Stimulated activated memory B cell treated with anti-CD40 and anti-IgM and Interleukin-4, amounts not matched to agents 10 μg/mL and 1 μg/mL and 100 μg/mL, for 72 hours (primary cell): ENCODE data around the gene NOTCH2.
"Not testable (repeated sequence)": the region's sequence is repeated elsewhere in the genome, so short reads cannot be mapped to it uniquely, and the experiment has no call there.

Source experiments
- ATAC-seq: fragments of 150-1000 bp; cut with Tn5 transposase; 2 replicates; pipeline ENCODE4 v1.10.0; 2021
- H3K27ac Mint-ChIP-seq: one replicate; pipeline ENCODE4 v1.8.0; 2022; ENCODE audit warnings: mild to moderate bottlenecking, mixed read lengths
- H3K27me3 Mint-ChIP-seq: one replicate; pipeline ENCODE4 v1.8.0; 2022; ENCODE audit warnings: mixed read lengths
- H3K36me3 Mint-ChIP-seq: one replicate; pipeline ENCODE4 v1.8.0; 2022; ENCODE audit warnings: mixed read lengths
- H3K4me1 Mint-ChIP-seq: one replicate; pipeline ENCODE4 v1.8.0; 2022; ENCODE audit warnings: mixed read lengths
- H3K4me3 Mint-ChIP-seq: one replicate; pipeline ENCODE4 v1.8.0; 2022; ENCODE audit warnings: mild to moderate bottlenecking, moderate library complexity, mixed read lengths
- H3K9me3 Mint-ChIP-seq: one replicate; pipeline ENCODE4 v1.8.0; 2022; ENCODE audit warnings: mixed read lengths

The NOTCH2 gene

GRCh38 chr1:120069067-120069919 is at the start of gene NOTCH2:
Gene NOTCH2, minus strand, starts transcription at chr1:120069662. Its CDS starts 256 bp downstream, at chr1:120069406.
- H3K36me3 Mint-ChIP-seq, H3K27ac Mint-ChIP-seq, H3K9me3 Mint-ChIP-seq, H3K4me1 Mint-ChIP-seq, H3K27me3 Mint-ChIP-seq: not testable (repeated sequence)
- H3K4me3 Mint-ChIP-seq = peak within 1 kb of the TSS; percentile 76
- ATAC-seq = peak; percentile 84

- not testable (repeated sequence) for H3K4me3 Mint-ChIP-seq
Measured at GRCh38 chr1:120117371-120118177, 48.1 kb upstream of the NOTCH2 start.

GRCh38 chr1:120116094-120116493 is 46.6 kb upstream of the NOTCH2 start:
- H3K4me1 Mint-ChIP-seq = peaks cover 24% of the 10 kb centered on the region
- not testable (repeated sequence) for H3K4me3 Mint-ChIP-seq, ATAC-seq, H3K36me3 Mint-ChIP-seq, H3K27me3 Mint-ChIP-seq, H3K9me3 Mint-ChIP-seq
- H3K27ac Mint-ChIP-seq = peak overlapping the region; percentile 26

More at GRCh38 chr1:120117371-120118177, 48.1 kb upstream of the NOTCH2 start:
- H3K36me3 Mint-ChIP-seq, H3K27me3 Mint-ChIP-seq, H3K9me3 Mint-ChIP-seq: not testable (repeated sequence)
- peaks cover 33% of the 10 kb centered on the region for H3K4me1 Mint-ChIP-seq
- peak; percentile 90 for ATAC-seq
- H3K27ac Mint-ChIP-seq = peak overlapping the region; percentile 14

GRCh38 chr1:120113134-120113533 is 43.7 kb upstream of the NOTCH2 start:
- not testable (repeated sequence) for H3K27ac Mint-ChIP-seq, H3K4me3 Mint-ChIP-seq, H3K9me3 Mint-ChIP-seq, ATAC-seq, H3K36me3 Mint-ChIP-seq, H3K27me3 Mint-ChIP-seq
- peaks cover 15% of the 10 kb centered on the region for H3K4me1 Mint-ChIP-seq

DNA sequence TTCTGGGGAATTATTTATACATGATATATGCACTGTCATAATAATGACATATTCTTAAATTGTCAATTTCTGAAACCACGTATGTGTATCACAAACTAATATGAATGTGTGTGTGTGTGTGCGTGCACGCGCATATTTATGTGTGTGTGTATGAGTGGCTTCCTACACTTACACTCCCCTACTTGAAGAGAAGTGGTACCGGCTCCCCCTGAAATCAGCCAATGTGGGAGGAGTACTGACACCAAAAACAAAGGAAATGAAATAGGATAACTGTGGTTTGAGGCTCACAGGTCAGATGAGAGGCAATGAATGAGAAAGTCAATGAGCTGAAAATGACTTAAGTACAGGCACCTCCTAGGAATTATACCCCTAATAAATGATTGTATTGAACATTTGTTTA is 42.8 kb upstream of the NOTCH2 start:
- H3K9me3 Mint-ChIP-seq, H3K4me3 Mint-ChIP-seq, H3K4me1 Mint-ChIP-seq, H3K27me3 Mint-ChIP-seq, H3K36me3 Mint-ChIP-seq, ATAC-seq, H3K27ac Mint-ChIP-seq: not testable (repeated sequence)

DNA sequence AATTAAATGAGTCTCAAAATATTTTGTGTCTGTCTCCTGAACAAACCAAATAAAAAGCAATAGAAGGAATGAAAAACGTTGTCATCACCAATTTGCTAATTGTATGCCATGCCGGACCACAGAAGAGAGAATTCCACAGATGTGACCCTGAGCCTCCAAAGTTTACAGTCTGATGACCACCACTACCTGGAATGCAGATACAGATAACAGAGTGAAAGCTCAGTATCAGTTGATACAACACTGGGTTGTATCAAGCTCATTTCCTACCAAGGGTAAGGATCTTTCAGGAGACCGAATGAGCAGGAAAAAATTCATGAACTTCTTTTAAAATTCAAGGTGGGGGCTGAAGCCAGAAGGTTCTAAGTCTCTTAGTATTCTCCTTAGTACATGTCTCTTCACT is 42.3 kb upstream of the NOTCH2 start:
- not testable (repeated sequence) for H3K4me3 Mint-ChIP-seq, H3K36me3 Mint-ChIP-seq, H3K27ac Mint-ChIP-seq, ATAC-seq, H3K4me1 Mint-ChIP-seq, H3K27me3 Mint-ChIP-seq, H3K9me3 Mint-ChIP-seq

DNA sequence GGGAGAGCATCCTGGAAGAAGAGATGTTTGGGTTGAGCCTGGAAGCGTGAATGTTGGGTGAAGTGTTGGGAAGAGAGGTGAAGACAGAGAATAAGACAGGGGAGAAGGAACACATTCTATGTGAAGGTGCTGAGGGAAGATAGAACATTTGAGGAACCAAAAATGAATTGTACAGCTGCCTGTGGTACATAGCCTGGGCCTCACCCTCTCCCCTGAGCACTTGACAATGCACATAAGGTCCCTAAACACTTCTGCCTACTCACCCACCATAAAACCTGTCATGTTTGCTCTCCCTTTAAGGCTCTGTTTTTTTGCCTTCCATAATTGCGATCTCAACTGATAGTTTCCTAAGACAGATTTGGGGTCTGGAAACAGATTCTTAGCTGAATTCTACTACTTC is 41.5 kb upstream of the NOTCH2 start:
- not testable (repeated sequence) for H3K27me3 Mint-ChIP-seq, H3K4me3 Mint-ChIP-seq, H3K36me3 Mint-ChIP-seq, H3K27ac Mint-ChIP-seq, H3K4me1 Mint-ChIP-seq, H3K9me3 Mint-ChIP-seq
- ATAC-seq = peak; percentile 93

DNA sequence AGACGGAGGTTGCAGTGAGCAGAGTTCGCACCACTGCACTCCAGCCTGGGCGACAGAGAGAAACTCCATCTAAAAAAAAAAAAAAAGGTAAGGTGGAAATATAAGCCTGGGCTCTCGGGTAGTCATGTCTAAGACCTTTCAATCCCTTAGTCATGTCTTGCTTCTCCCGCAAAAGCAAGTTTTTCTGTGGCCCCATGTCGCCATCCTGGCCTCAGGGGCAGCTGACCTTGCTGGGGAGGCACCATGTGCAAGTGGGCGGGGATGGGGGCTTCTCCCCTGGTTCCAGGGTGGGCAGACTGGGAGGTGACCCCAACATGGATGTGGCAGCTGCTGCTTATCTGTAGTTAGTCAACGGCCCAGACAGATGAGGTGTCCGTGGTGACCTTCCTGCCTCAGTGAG is 40.2 kb upstream of the NOTCH2 start:
- not testable (repeated sequence) for H3K27me3 Mint-ChIP-seq, H3K36me3 Mint-ChIP-seq, ATAC-seq, H3K9me3 Mint-ChIP-seq
- H3K27ac Mint-ChIP-seq = peak overlapping the region; percentile 49
- peaks cover 13% of the 10 kb centered on the region for H3K4me1 Mint-ChIP-seq
- peak overlapping the region; percentile 38 for H3K4me3 Mint-ChIP-seq

DNA sequence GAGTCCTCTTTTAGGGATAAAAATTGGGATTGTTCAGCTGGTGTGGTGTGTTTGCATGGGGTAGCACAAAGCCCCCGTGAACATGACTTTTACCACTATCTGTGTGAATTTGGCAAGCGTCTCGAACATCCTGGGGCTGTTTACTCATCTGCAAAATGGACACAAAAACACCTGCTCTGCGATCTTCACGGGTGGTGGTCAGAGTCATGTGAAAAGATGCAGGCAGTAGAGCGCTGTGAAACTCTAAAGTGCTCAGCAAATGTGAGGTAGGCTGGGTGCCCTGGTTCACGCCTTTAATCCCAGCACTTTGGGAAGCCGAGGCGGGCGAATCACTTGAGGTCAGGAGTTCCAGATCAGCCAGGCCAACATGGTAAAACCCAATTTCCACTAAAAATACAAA is 39.7 kb upstream of the NOTCH2 start:
- H3K27me3 Mint-ChIP-seq, H3K36me3 Mint-ChIP-seq, H3K9me3 Mint-ChIP-seq: not testable (repeated sequence)
- peak overlapping the region; percentile 49 for H3K27ac Mint-ChIP-seq
- peaks cover 13% of the 10 kb centered on the region for H3K4me1 Mint-ChIP-seq
- ATAC-seq = peak; percentile 61
- H3K4me3 Mint-ChIP-seq = peak overlapping the region; percentile 38

GRCh38 chr1:120105288-120105687 is 35.8 kb upstream of the NOTCH2 start:
- not testable (repeated sequence) for H3K9me3 Mint-ChIP-seq, H3K4me3 Mint-ChIP-seq, H3K27me3 Mint-ChIP-seq, H3K36me3 Mint-ChIP-seq
- peaks cover 13% of the 10 kb centered on the region for H3K4me1 Mint-ChIP-seq
- ATAC-seq = peak; percentile 54
- peak overlapping the region; percentile 58 for H3K27ac Mint-ChIP-seq

DNA sequence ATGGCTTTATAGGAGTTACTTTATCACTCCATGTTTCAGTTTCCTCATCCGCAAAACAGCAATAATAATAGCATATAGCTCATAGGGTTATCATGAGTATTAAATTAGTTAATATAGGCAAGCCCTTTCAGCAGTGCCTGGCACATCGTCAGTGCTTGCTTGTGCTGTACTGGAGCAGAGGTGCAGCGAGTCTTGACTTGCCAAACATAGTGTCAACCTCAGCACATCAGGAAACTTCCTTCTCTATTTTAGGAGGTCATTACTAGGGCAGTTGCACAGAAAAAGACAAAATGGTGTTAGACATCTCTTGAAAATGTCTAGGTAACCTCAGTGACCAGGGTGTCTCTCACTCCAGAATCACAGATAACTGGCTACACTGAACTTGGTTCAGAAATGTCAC is 34.3 kb upstream of the NOTCH2 start:
- not testable (repeated sequence) for H3K27ac Mint-ChIP-seq, H3K9me3 Mint-ChIP-seq, H3K36me3 Mint-ChIP-seq, H3K27me3 Mint-ChIP-seq, H3K4me3 Mint-ChIP-seq
- H3K4me1 Mint-ChIP-seq = peaks cover 13% of the 10 kb centered on the region
- peak; percentile 67 for ATAC-seq

DNA sequence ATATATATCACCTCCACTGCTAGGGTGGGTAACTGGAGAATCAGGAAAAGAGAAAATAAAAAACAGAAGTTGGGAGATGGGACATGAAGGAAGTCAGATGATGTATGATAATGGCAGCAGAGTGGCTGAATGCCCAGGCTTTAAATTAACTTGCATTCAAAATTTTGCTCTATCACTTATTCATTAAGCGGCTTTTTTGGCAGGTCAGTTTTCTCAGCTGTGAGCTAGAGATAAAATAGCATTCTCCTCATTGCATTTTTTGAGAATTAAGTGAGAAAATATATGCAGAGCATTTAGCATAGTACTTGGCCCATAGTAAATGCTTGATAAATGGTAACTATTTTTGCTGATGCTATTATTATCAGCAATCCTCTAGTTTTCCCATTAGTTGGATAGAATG is 32.1 kb upstream of the NOTCH2 start:
- H3K9me3 Mint-ChIP-seq, H3K36me3 Mint-ChIP-seq, H3K27me3 Mint-ChIP-seq, ATAC-seq, H3K27ac Mint-ChIP-seq, H3K4me3 Mint-ChIP-seq: not testable (repeated sequence)
- H3K4me1 Mint-ChIP-seq = peaks cover 23% of the 10 kb centered on the region

DNA sequence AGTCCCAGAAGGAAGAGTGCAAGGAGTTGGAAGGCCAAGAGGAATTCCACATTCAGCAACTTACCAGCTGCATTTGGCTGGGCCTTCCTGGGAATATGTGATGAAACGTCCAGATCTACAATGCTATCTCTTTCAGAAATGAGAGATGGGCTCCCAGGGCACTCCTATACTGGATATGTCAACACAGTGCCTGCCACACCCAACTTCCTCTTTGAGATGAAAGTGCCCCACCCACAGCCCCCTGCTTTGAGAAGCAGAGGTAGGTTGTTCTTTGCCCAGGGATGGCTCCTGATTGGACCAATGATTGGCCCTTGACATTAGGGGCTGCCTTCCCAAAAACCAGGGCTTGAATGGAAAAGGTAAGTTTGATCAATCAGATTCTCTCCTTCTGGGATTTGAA is 31.1 kb upstream of the NOTCH2 start:
- ATAC-seq = peak; percentile 69
- Mint-ChIP-seq H3K4me3 (peak overlapping the region; percentile 64), H3K4me1 (peaks cover 17% of the 10 kb centered on the region)
- H3K27me3 Mint-ChIP-seq, H3K9me3 Mint-ChIP-seq, H3K27ac Mint-ChIP-seq, H3K36me3 Mint-ChIP-seq: not testable (repeated sequence)

GRCh38 chr1:120098986-120099759 is 29.7 kb upstream of the NOTCH2 start:
- Mint-ChIP-seq H3K4me3 (peak overlapping the region; percentile 64), H3K27ac (peak overlapping the region; percentile 69)
- not testable (repeated sequence) for H3K9me3 Mint-ChIP-seq, H3K36me3 Mint-ChIP-seq, H3K27me3 Mint-ChIP-seq, H3K4me1 Mint-ChIP-seq
- peak; percentile 85 for ATAC-seq

- not testable (repeated sequence) for ATAC-seq, H3K27me3 Mint-ChIP-seq, H3K27ac Mint-ChIP-seq
Measured at GRCh38 chr1:120096981-120097545, 27.6 kb upstream of the NOTCH2 start.

More at GRCh38 chr1:120096981-120097545, 27.6 kb upstream of the NOTCH2 start:
- not testable (repeated sequence) for H3K36me3 Mint-ChIP-seq, H3K4me1 Mint-ChIP-seq, H3K9me3 Mint-ChIP-seq, H3K4me3 Mint-ChIP-seq
